Thoracic aorta (tissue), 2 donors: ENCODE results near the gene TRIM9. TPM values are rescaled to one million over a fixed set of nuclear protein-coding genes. Genes with fewer than 3 reads are reported as not detected.

Source experiments
- ATAC-seq: fragments of 150-250 bp; one replicate; pipeline ENCODE4 v1.8.0; 2017; ENCODE audit warnings: low read depth; ENCODE audit not compliant: insufficient number of reproducible peaks, low FRiP score
- DNase-seq: peaks from one replicate; pipeline ENCODE4 v3.0.0-alpha.2; 2020; ENCODE audit warnings: low spot score
- H3K27ac ChIP-seq, 2 donors: fragments of 200-600 bp; sonication (generic); 1 replicate in 1 of 2; 2 replicates in 1 of 2; pipeline ENCODE4 v1.5.1; 2016; ENCODE audit warnings: mild to moderate bottlenecking in 2 of 2, moderate library complexity in 2 of 2
- H3K27me3 ChIP-seq: fragments of 200-600 bp; sonication (generic); replicated peaks from 2 replicates; pipeline ENCODE4 v1.6.0; 2016; ENCODE audit warnings: mild to moderate bottlenecking; ENCODE audit not compliant: insufficient read depth
- H3K36me3 ChIP-seq: fragments of 200-600 bp; sonication (generic); one replicate; pipeline ENCODE4 v1.5.1; 2016
- H3K4me1 ChIP-seq, 2 donors: fragments of 200-600 bp; sonication (generic); 1 replicate in 1 of 2; 2 replicates in 1 of 2; pipeline versions ENCODE4 v1.5.1 to v1.6.0; 2016; ENCODE audit warnings: low read depth in 2 of 2, mild to moderate bottlenecking in 1 of 2; ENCODE audit not compliant: control insufficient read depth in 1 of 2
- H3K4me3 ChIP-seq: fragments of 200-600 bp; sonication (generic); 2 replicates; pipeline ENCODE4 v1.5.1; 2016; ENCODE audit warnings: mild to moderate bottlenecking
- H3K9me3 ChIP-seq: fragments of 200-600 bp; sonication (generic); 2 replicates; pipeline ENCODE4 v1.5.1; 2016
- total RNA-seq, 2 donors: library from RNA; depleted of rRNA; stranded (reverse); fragments of >200 nt; gene quantifications; one replicate each; pipeline versions ENCODE4 v1.1.0 to v1.2.3, GENCODE V29; 2016
- TF ChIP-seq, protein P1 (sequence below): fragments of 200-600 bp; sonication (generic); IDR thresholded peaks from one replicate; pipeline ENCODE4 v1.5.1; 2019; ENCODE audit warnings: antibody characterized with exemption

TRIM9 gene
- total RNA-seq, 2 donors from 2014 or later: 0.41 to 2.1 TPM

DNA sequence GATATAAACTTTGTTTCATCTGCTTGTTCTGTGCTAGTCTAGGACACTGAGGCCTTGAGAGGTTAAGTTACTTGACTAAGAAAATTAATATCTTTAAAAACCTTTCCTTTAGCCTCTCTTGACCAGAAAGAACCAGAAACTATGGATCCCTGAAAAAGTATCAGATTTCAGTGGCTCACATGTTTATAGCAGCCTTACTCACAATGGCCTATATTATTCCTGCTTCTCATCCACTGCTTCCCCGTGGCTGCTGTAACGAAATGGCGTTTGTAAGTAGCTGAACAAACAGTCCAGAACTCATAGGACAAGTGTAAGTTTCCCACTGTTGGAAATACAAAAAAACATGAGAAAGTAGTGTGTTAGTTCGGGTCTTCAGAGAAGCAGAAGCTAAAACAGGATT is 147.5 kb downstream of the TRIM9 start:
- ATAC-seq (no peak), DNase-seq (no peak)
- no peak overlapping the region for H3K27ac ChIP-seq
- H3K36me3 ChIP-seq: no peaks in the 10 kb centered on the region
- TF ChIP-seq, protein P1, sequence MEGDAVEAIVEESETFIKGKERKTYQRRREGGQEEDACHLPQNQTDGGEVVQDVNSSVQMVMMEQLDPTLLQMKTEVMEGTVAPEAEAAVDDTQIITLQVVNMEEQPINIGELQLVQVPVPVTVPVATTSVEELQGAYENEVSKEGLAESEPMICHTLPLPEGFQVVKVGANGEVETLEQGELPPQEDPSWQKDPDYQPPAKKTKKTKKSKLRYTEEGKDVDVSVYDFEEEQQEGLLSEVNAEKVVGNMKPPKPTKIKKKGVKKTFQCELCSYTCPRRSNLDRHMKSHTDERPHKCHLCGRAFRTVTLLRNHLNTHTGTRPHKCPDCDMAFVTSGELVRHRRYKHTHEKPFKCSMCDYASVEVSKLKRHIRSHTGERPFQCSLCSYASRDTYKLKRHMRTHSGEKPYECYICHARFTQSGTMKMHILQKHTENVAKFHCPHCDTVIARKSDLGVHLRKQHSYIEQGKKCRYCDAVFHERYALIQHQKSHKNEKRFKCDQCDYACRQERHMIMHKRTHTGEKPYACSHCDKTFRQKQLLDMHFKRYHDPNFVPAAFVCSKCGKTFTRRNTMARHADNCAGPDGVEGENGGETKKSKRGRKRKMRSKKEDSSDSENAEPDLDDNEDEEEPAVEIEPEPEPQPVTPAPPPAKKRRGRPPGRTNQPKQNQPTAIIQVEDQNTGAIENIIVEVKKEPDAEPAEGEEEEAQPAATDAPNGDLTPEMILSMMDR: no peak
- no peaks in the 10 kb centered on the region for H3K27me3 ChIP-seq
- H3K4me1 ChIP-seq: peaks cover 0 to 14% of the 10 kb centered on the region in 2 donors
- H3K9me3 ChIP-seq: no peaks in the 10 kb centered on the region
- no peak overlapping the region for H3K4me3 ChIP-seq

DNA sequence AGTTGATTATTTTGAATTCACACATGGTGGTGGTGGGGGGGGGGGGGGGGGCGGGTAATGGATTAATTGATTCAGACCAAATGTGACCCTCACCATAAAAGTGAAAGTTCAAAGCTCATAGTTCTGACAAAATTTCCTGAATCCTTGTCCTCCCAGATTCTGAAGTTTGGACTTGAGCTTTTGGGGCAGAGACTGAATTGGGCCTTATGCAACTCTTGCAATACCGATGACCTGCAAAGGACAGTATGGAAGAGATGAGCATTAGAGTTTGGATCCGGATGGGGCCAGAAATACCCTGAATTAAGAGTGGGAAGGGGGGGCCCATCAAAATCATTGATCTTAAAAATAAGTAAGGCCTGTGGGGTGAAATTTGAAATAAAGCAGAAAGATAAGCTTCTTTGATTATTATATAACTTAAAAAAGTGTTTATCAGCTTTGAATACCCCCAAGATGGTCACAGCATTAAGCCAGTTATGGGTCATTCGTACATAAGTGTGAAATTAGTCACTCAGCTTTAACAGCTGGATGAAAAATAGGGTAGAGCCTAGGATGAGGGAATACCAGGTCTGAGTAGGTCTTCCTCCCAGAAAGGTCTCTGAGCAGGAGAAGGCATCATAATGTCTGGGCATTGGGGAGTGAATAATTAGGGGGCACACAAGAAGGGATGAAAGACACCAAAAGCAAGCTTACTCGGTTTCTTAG is 148.5 kb downstream of the TRIM9 start:
- no peak overlapping the region for H3K27ac ChIP-seq
- H3K4me1 ChIP-seq: peaks cover 0 to 14% of the 10 kb centered on the region in 2 donors
- TF ChIP-seq, protein P1: no peak
- H3K4me3 ChIP-seq: no peak overlapping the region
- ATAC-seq (no peak), DNase-seq (no peak)
- H3K27me3 ChIP-seq: no peaks in the 10 kb centered on the region
- no peaks in the 10 kb centered on the region for H3K9me3 ChIP-seq
- H3K36me3 ChIP-seq: no peaks in the 10 kb centered on the region

DNA sequence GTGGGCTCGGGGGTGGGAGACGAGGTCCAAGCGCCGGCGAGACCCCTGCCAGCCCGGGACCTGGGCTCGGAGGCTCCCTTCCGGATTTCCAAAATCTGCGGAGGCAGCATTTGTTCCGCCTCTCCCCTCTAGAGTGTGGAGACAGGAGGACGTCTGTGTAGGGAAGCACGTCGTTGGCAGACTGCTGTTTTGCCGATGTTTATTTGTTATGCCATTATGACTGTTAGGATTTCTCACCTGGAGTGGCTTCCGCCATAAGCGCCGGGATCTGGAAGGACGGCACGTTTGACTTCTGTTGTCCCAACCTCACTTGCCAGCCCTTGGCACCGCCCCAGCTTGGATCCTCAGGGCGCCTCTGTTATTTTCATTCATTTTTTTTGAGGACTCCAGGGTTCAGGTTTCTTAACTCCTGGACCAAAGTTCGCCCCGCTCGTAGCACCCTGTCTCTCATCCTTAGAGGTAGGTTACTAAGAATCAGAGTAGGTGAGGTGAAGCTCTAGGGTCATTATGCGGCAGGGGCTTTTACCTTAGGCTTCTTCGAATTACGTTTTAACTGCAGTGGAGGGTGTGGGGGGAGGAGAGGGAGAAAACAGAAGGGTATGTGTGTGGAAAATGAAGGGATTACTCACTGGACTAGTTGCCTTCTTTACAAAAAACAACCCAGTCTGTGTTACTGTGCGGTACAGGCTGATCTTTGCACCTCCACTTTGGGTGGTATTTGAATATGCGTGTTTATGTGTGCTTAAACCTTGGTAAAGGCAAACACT is 150.1 kb downstream of the TRIM9 start:
- DNase-seq: peak; percentile 5
- H3K4me3 ChIP-seq: peak overlapping the region; percentile 96
- H3K27me3 ChIP-seq: no peaks in the 10 kb centered on the region
- peak overlapping the region; percentile 81 to 84 for H3K27ac ChIP-seq
- ATAC-seq: peak; percentile 22
- no peaks in the 10 kb centered on the region for H3K9me3 ChIP-seq
- no peaks in the 10 kb centered on the region for H3K36me3 ChIP-seq
- TF ChIP-seq, protein P1: no peak
- H3K4me1 ChIP-seq: peaks cover 0 to 14% of the 10 kb centered on the region in 2 donors

DNA sequence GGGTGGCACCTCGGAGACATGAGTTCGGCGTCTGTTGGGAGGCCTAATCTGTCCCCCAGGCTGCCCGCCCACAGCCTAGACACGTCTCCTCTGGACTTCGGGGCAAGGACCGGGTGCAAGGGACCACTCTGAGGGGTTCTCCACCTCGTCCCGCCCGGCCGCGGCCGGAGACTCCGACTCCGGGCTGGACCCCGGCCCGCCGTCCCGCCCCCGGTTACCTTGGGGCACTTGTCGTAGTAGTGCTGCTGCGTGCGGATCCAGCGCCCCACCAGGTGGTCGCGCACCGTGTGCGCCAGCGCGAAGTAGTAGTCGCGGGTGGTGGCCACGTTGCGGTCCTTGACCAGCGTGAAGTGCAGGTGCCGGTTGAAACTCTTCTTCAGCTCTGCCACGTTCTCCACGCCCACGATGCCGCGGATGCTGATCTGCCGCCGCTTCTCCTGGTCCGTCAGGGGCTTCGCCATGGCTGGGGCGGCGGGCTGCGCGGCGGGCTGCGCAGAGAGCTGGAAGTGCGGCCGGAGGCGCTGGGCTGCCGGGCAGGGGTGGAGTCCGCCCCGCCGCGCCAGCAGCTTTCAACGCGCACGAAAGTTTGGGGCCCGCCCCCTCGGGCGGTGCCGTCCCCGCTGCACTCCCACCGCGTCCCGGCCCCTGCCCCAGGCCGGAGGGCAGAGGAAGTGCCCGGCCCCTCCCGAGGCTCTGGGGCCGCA is 150.8 kb downstream of the TRIM9 start, which contains the start of gene PYGL:
Gene PYGL (minus strand): TSS at position 541 of the 704 bp plus-strand sequence. CDS start 80 bp downstream, at position 461.
- peak; percentile 79 for ATAC-seq

More for the DNA sequence above, 150.8 kb downstream of the TRIM9 start, which contains the start of gene PYGL:
- H3K27me3 ChIP-seq: no peaks in the 10 kb centered on the region
- peaks cover 0 to 14% of the 10 kb centered on the region in 2 donors for H3K4me1 ChIP-seq
- TF ChIP-seq, protein P1: peak; percentile 10
- no peaks in the 10 kb centered on the region for H3K36me3 ChIP-seq
- peak within 1 kb of the TSS; percentile 81 to 84 for H3K27ac ChIP-seq
- peak; percentile 18 for DNase-seq
- no peaks in the 10 kb centered on the region for H3K9me3 ChIP-seq
- peak within 1 kb of the TSS; percentile 96 for H3K4me3 ChIP-seq
